ENCODE measurements around the gene P2RX6. TPM values are rescaled to one million over a fixed set of nuclear protein-coding genes. Genes with fewer than 3 reads are reported as not detected.

The P2RX6 gene
- total and polyA plus RNA-seq, 4 donors, result 0.05 to 0.59 (median 0.33) TPM

DNA sequence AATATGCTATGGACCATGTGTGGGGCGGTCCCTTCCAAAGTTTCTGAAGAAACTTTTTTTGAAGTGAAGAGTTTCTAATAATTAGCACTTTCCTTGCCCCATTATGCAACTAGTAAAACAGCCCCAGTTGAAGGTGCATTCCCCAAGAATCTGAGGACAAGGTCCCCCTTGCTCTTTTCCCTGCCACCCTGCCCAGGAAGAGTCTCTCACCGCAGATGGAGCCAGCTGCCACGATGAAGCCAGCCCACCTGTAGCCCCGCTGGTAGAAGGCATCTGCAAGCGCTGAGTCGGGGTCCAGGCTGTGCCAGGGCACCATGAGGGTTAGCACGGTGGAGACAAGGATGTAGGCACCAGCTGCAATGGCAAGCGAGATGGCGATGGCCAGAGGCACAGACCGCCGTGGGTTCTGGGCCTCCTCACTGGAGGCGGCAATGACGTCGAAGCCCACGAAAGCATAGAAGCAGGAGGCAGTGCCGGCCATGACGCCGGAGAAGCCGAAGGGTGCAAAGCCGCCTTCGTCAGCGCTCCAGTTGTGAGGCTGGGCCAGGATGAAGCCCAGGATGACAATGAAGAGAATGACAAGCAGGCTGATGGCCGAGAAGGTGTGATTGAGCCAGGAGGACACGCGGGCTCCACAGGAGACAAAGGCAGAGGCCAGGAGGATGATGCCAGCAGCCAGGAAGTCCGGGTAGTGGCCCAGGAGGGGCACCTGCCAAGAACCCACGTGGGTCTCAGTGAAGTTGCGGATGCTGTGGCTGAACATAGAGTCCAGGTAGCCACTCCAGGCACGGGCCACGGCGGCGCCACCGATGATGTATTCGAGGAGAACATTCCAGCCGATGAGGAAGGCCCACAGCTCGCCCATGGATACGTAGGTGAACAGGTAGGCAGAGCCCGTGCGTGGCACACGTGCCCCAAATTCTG lies 15.9 kb downstream of the P2RX6 start:
- no peaks in the 10 kb centered on the region for H3K36me3 ChIP-seq (ENCODE audit: control insufficient read depth in 4 of 4, insufficient read depth in 3 of 4, low read depth in 1 of 4, low read length in 3 of 4)
- DNase-seq (ENCODE audit: low spot score), result no peak
- no peaks in the 10 kb centered on the region for H3K27me3 ChIP-seq (ENCODE audit: control insufficient read depth in 4 of 4, insufficient read depth in 4 of 4, low read length in 3 of 4)
- 91% methylated on average over 40 of the region's 40 CpGs for WGBS
- H3K27ac ChIP-seq (ENCODE audit: low read depth in 1 of 2, low read length in 2 of 2), result no peak overlapping the region
- no peaks in the 10 kb centered on the region for H3K4me1 ChIP-seq (ENCODE audit: control insufficient read depth in 4 of 4, insufficient read depth in 4 of 4, low read length in 3 of 4)
- TF ChIP-seq, protein P1, sequence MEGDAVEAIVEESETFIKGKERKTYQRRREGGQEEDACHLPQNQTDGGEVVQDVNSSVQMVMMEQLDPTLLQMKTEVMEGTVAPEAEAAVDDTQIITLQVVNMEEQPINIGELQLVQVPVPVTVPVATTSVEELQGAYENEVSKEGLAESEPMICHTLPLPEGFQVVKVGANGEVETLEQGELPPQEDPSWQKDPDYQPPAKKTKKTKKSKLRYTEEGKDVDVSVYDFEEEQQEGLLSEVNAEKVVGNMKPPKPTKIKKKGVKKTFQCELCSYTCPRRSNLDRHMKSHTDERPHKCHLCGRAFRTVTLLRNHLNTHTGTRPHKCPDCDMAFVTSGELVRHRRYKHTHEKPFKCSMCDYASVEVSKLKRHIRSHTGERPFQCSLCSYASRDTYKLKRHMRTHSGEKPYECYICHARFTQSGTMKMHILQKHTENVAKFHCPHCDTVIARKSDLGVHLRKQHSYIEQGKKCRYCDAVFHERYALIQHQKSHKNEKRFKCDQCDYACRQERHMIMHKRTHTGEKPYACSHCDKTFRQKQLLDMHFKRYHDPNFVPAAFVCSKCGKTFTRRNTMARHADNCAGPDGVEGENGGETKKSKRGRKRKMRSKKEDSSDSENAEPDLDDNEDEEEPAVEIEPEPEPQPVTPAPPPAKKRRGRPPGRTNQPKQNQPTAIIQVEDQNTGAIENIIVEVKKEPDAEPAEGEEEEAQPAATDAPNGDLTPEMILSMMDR (IDR thresholded peaks at IDR 0.05; ENCODE audit: low read depth, low read length, missing input control), result no peak
- TF ChIP-seq EGR1 (IDR thresholded peaks at IDR 0.05; ENCODE audit: low read depth in 2 of 2) (no peak), YY1 (IDR thresholded peaks at IDR 0.05) (no peak), NR2F2 (IDR thresholded peaks at IDR 0.05) (no peak), RAD21 (IDR thresholded peaks at IDR 0.05) (no peak), HNF4A (conservative IDR thresholded peaks at IDR 0.05) (no peak), GABPA (IDR thresholded peaks at IDR 0.05 in 1 of 2, conservative IDR thresholded peaks at IDR 0.05 in 1 of 2) (no peak), HNF4G (IDR thresholded peaks at IDR 0.05) (no peak)
- TF ChIP-seq, protein P2, sequence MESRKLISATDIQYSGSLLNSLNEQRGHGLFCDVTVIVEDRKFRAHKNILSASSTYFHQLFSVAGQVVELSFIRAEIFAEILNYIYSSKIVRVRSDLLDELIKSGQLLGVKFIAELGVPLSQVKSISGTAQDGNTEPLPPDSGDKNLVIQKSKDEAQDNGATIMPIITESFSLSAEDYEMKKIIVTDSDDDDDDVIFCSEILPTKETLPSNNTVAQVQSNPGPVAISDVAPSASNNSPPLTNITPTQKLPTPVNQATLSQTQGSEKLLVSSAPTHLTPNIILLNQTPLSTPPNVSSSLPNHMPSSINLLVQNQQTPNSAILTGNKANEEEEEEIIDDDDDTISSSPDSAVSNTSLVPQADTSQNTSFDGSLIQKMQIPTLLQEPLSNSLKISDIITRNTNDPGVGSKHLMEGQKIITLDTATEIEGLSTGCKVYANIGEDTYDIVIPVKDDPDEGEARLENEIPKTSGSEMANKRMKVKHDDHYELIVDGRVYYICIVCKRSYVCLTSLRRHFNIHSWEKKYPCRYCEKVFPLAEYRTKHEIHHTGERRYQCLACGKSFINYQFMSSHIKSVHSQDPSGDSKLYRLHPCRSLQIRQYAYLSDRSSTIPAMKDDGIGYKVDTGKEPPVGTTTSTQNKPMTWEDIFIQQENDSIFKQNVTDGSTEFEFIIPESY (IDR thresholded peaks at IDR 0.05), result no peak
- TF ChIP-seq, protein P3, sequence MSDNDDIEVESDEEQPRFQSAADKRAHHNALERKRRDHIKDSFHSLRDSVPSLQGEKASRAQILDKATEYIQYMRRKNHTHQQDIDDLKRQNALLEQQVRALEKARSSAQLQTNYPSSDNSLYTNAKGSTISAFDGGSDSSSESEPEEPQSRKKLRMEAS (IDR thresholded peaks at IDR 0.05), result no peak
- H3K9me3 ChIP-seq (ENCODE audit: control insufficient read depth in 4 of 4, low read length in 3 of 4), result no peaks in the 10 kb centered on the region
- no peak overlapping the region for H3K4me3 ChIP-seq (ENCODE audit: low read depth in 1 of 3, low read length in 3 of 3)
- no peak overlapping the region for H3K9ac ChIP-seq (ENCODE audit: low read depth in 1 of 2, low read length in 2 of 2)

DNA sequence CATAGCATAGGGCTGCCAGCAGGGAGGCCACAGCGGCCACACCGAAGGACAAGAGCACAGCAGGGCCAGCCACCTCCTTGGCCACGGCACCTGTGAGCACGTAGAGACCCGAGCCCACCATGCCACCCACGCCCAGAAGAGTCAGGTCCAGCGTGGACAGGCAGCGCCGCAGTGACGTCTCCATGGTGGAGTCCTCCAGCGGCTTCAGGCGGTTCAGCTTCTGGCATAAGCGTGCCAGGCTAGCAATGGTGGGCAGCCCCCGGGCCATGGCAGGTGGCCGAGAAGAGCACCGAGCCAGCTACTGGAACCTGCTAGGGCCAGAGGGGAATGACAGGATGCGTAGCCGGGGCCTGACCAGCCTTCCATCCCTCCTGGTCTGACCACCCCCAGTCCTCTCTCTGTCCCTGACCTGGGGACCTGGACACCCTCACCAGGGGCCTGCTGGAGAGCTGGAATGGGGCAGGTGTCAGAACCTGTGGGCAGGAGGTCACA lies 16.6 kb downstream of the P2RX6 start:
- 91% methylated on average over 18 of the region's 18 CpGs for WGBS
- DNase-seq (ENCODE audit: low spot score), result no peak
- Histone ChIP-seq H3K9ac (ENCODE audit: low read depth in 1 of 2, low read length in 2 of 2) (no peak overlapping the region), H3K9me3 (ENCODE audit: control insufficient read depth in 4 of 4, low read length in 3 of 4) (no peaks in the 10 kb centered on the region), H3K4me3 (ENCODE audit: low read depth in 1 of 3, low read length in 3 of 3) (no peak overlapping the region), H3K4me1 (ENCODE audit: control insufficient read depth in 4 of 4, insufficient read depth in 4 of 4, low read length in 3 of 4) (no peaks in the 10 kb centered on the region), H3K27me3 (ENCODE audit: control insufficient read depth in 4 of 4, insufficient read depth in 4 of 4, low read length in 3 of 4) (no peaks in the 10 kb centered on the region), H3K36me3 (ENCODE audit: control insufficient read depth in 4 of 4, insufficient read depth in 3 of 4, low read depth in 1 of 4, low read length in 3 of 4) (no peaks in the 10 kb centered on the region), H3K27ac (ENCODE audit: low read depth in 1 of 2, low read length in 2 of 2) (no peak overlapping the region)
- TF ChIP-seq FOXA2 (IDR thresholded peaks at IDR 0.05) (no peak), NR2F2 (IDR thresholded peaks at IDR 0.05) (no peak), GABPA (IDR thresholded peaks at IDR 0.05 in 1 of 2, conservative IDR thresholded peaks at IDR 0.05 in 1 of 2) (no peak)
- TF ChIP-seq, protein P1 (IDR thresholded peaks at IDR 0.05; ENCODE audit: low read depth, low read length, missing input control), result no peak
